ENCODE data around the gene ZBED5.

DNA sequence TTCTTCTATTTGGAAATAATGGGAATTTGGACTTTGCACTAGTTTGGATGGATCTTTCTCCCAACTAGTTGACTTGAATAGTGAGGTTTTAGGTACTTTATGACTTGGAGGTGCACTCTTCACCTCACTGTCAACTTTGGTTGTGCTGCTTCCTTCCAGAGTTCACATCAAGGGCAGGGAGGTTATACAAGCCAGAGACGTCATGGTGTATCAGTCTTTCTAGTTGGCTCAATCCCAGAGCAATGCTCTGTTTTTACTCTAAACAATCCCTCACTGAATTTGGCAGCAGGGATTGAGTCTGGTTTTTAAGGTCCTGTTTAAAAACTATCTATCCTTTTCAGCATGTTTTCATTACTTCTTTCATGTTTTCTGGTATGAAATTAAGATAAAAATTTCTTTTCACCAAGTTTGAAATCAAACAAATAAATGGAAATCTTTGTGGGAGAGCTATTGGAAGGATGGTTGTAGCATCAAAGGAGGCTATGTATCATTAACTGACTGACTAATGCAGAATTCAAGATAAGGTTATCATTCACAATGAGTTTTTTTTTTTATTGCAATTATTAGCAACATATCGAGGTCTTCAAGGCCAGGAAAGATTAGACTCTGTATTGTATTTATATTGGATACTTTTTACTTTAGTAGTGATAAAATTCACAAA, 28.0 kb upstream of the ZBED5 start:
- TF ChIP-seq, protein P1, sequence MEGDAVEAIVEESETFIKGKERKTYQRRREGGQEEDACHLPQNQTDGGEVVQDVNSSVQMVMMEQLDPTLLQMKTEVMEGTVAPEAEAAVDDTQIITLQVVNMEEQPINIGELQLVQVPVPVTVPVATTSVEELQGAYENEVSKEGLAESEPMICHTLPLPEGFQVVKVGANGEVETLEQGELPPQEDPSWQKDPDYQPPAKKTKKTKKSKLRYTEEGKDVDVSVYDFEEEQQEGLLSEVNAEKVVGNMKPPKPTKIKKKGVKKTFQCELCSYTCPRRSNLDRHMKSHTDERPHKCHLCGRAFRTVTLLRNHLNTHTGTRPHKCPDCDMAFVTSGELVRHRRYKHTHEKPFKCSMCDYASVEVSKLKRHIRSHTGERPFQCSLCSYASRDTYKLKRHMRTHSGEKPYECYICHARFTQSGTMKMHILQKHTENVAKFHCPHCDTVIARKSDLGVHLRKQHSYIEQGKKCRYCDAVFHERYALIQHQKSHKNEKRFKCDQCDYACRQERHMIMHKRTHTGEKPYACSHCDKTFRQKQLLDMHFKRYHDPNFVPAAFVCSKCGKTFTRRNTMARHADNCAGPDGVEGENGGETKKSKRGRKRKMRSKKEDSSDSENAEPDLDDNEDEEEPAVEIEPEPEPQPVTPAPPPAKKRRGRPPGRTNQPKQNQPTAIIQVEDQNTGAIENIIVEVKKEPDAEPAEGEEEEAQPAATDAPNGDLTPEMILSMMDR (IDR thresholded peaks at IDR 0.05) = no peak
- no peak for TF ChIP-seq POLR2AphosphoS5 (IDR thresholded peaks at IDR 0.05)

All from suprapubic skin (tissue), 3 donors.